CD4-positive, alpha-beta T cell (primary cell): Measurements from ENCODE around the gene SPSB3. TPM values are rescaled to one million over a fixed set of nuclear protein-coding genes. Genes with fewer than 3 reads are reported as not detected.
A peak's percentile ranks its signal among the peaks of the same experiment; 100 is the strongest.

Experiments used
- ATAC-seq: fragments of 200-7000 bp; cut with Tn5 transposase; one replicate; pipeline ENCODE4 v1.10.0; 2022; ENCODE audit warnings: mild to moderate bottlenecking; ENCODE audit not compliant: poor library complexity
- CTCF ChIA-PET: fragments of 350-600 bp; sonication (Branson Sonifier 250); formaldehyde crosslinking; loops from one replicate; lab custom pipeline; 2021; ENCODE audit warnings: antibody characterized with exemption, inconsistent platforms; lab: Charles Lee
- POLR2A ChIA-PET: fragments of 350-600 bp; sonication (Branson Sonifier 250); formaldehyde crosslinking; loops from one replicate; lab custom pipeline; 2021; ENCODE audit warnings: antibody characterized with exemption, inconsistent platforms; lab: Charles Lee
- DNase-seq, 14 experiments: peaks; one replicate each; pipeline ENCODE4 v3.0.0-alpha.2; 2013 to 2020; ENCODE audit warnings: mixed read lengths in 2 of 14
- H3K27ac ChIP-seq, 2 donors: one replicate each; pipeline versions ENCODE4 v1.5.1 to v1.7.0; 2013; ENCODE audit warnings: low read length in 2 of 2, low read depth in 1 of 2, mild to moderate bottlenecking in 1 of 2
- H3K27me3 ChIP-seq, 2 experiments: 1 replicate in 1 of 2; 2 replicates in 1 of 2; pipeline versions ENCODE4 v1.6.1 to v1.7.0; 2013; ENCODE audit warnings: low read length in 2 of 2, control low read depth in 1 of 2, mild to moderate bottlenecking in 1 of 2, moderate library complexity in 1 of 2; ENCODE audit not compliant: insufficient read depth in 2 of 2, control insufficient read depth in 1 of 2
- H3K36me3 ChIP-seq: one replicate; pipeline ENCODE4 v1.6.1; 2013; ENCODE audit warnings: low read length, control low read depth; ENCODE audit not compliant: insufficient read depth
- H3K4me1 ChIP-seq: one replicate; pipeline ENCODE4 v1.6.1; 2013; ENCODE audit warnings: low read length, control low read depth; ENCODE audit not compliant: insufficient read depth
- H3K4me3 ChIP-seq: one replicate; pipeline ENCODE4 v1.5.1; 2013; ENCODE audit warnings: mild to moderate bottlenecking, low read length, moderate library complexity
- H3K9me3 ChIP-seq, 2 experiments: 1 replicate in 1 of 2; 2 replicates in 1 of 2; pipeline versions ENCODE4 v1.6.1 to v1.7.0; 2013; ENCODE audit warnings: low read length in 2 of 2, mild to moderate bottlenecking in 2 of 2, control low read depth in 1 of 2, moderate library complexity in 1 of 2; ENCODE audit not compliant: control insufficient read depth in 1 of 2, insufficient read depth in 1 of 2
- H3K27ac Mint-ChIP-seq: one replicate; pipeline ENCODE4 v1.8.0; 2020; ENCODE audit warnings: mixed read lengths
- H3K27me3 Mint-ChIP-seq: one replicate; pipeline ENCODE4 v1.8.0; 2021; ENCODE audit warnings: mixed read lengths
- H3K36me3 Mint-ChIP-seq: one replicate; pipeline ENCODE4 v1.8.0; 2021; ENCODE audit warnings: low read depth, mixed read lengths
- H3K4me1 Mint-ChIP-seq: one replicate; pipeline ENCODE4 v1.8.0; 2021; ENCODE audit warnings: low read depth, mixed read lengths
- H3K4me3 Mint-ChIP-seq: one replicate; pipeline ENCODE4 v1.8.0; 2020; ENCODE audit warnings: mild to moderate bottlenecking, mixed read lengths
- H3K9me3 Mint-ChIP-seq: one replicate; pipeline ENCODE4 v1.8.0; 2020; ENCODE audit warnings: mixed read lengths
- CTCF ChIP-seq: fragments of 200-600 bp; IDR thresholded peaks from one replicate; pipeline ENCODE4 v1.8.0; 2022; ENCODE audit warnings: antibody characterized with exemption, mild to moderate bottlenecking
- intact Hi-C, 2 experiments: fragments of 100-400 bp; cut with DNase I in 1 of 2; cut with micrococcal nuclease in 1 of 2; formaldehyde crosslinking; loops; one replicate each; pipeline versions ENCODE4 v1.15.1 to v1.9.0; 2023 to 2025; cut with DNase I, micrococcal nuclease
- total RNA-seq, 174 experiments: library from RNA in 2 of 174; stranded (reverse) in 2 of 174; gene quantifications; one replicate each; pipeline ENCODE4 v1.2.3 and lab custom pipeline; 2021 to 2026

Gene SPSB3
- total RNA-seq, 2 experiments from 2014 or later = 86.3 to 87.6 TPM

- Histone ChIP-seq H3K27me3 (no peaks in the 10 kb centered on the region), H3K36me3 (peaks cover 43% of the 10 kb centered on the region), H3K4me1 (peaks cover 51% of the 10 kb centered on the region), H3K9me3 (peaks cover 0 to 4% of the 10 kb centered on the region in 2 experiments), H3K27ac (no peak overlapping the region), H3K4me3 (no peak overlapping the region)
- TF ChIP-seq CTCF = no peak
- peak overlapping the region; percentile 54 for H3K4me3 Mint-ChIP-seq
- peaks cover 26% of the 10 kb centered on the region for H3K36me3 Mint-ChIP-seq
- H3K27me3 Mint-ChIP-seq = no peaks in the 10 kb centered on the region
- ATAC-seq = no peak
- H3K27ac Mint-ChIP-seq = no peak overlapping the region
- H3K9me3 Mint-ChIP-seq = no peaks in the 10 kb centered on the region
- CTCF ChIA-PET = no interaction called here
- peak in 1 of 14 experiments; percentile 32 for DNase-seq
- intact Hi-C loops = loop anchor here in 1 of 2 experiments (10.0 kb wide), 1 partner anchor 368 kb away; the partner anchor contains the start of gene RAB26
- H3K4me1 Mint-ChIP-seq = peaks cover 18% of the 10 kb centered on the region
- POLR2A ChIA-PET = no interaction called here
Observed at GRCh38 chr16:1776672-1776955, 5.8 kb downstream of the SPSB3 start.

- Mint-ChIP-seq H3K4me3 (peak overlapping the region; percentile 54), H3K36me3 (peaks cover 21% of the 10 kb centered on the region), H3K27ac (no peak overlapping the region), H3K27me3 (no peaks in the 10 kb centered on the region), H3K9me3 (no peaks in the 10 kb centered on the region), H3K4me1 (peaks cover 12% of the 10 kb centered on the region)
- DNase-seq = peak in 1 of 14 experiments; percentile 31
- peaks cover 43% of the 10 kb centered on the region for H3K36me3 ChIP-seq
- CTCF ChIA-PET = interaction anchor here (0.6 kb wide), 1 partner anchor 355 kb away, joined by 3 read pairs; no protein-coding TSS in a partner anchor
- no peak overlapping the region for H3K27ac ChIP-seq
- ATAC-seq = no peak
- TF ChIP-seq CTCF = no peak
- POLR2A ChIA-PET = interaction anchor here (1.2 kb wide), 1 partner anchor 13 kb away, joined by 3 read pairs; no protein-coding TSS in a partner anchor
- peaks cover 46% of the 10 kb centered on the region for H3K4me1 ChIP-seq
- H3K27me3 ChIP-seq = no peaks in the 10 kb centered on the region
- peaks cover 0 to 4% of the 10 kb centered on the region in 2 experiments for H3K9me3 ChIP-seq
- intact Hi-C loops = loop anchor here in 1 of 2 experiments (10.0 kb wide), 1 partner anchor 369 kb away; the partner anchor contains the start of gene RAB26
- no peak overlapping the region for H3K4me3 ChIP-seq
Observed at GRCh38 chr16:1775846-1776671, 6.3 kb downstream of the SPSB3 start.

GRCh38 chr16:1775006-1775845 is 7.1 kb downstream of the SPSB3 start:
- ChIA-PET POLR2A (interaction anchor here (1.2 kb wide), 1 partner anchor 14 kb away, joined by 3 read pairs; no protein-coding TSS in a partner anchor), CTCF (interaction anchor here (0.5 to 4.0 kb wide), 3 partner anchors 7 to 354 kb away, joined by 3 to 21 read pairs (median 5); partner anchors contain the start of genes NUBP2 and SPSB3)
- H3K4me3 Mint-ChIP-seq = peak overlapping the region; percentile 48

More at GRCh38 chr16:1775006-1775845, 7.1 kb downstream of the SPSB3 start:
- intact Hi-C loops = loop anchor here in 1 of 2 experiments (10.0 kb wide), 1 partner anchor 370 kb away; the partner anchor contains the start of gene RAB26
- Histone ChIP-seq H3K4me1 (peaks cover 47% of the 10 kb centered on the region), H3K4me3 (no peak overlapping the region), H3K27ac (no peak overlapping the region), H3K9me3 (peaks cover 0 to 4% of the 10 kb centered on the region in 2 experiments), H3K27me3 (no peaks in the 10 kb centered on the region), H3K36me3 (peaks cover 43% of the 10 kb centered on the region)
- H3K36me3 Mint-ChIP-seq = peaks cover 22% of the 10 kb centered on the region
- no peak for TF ChIP-seq CTCF
- H3K4me1 Mint-ChIP-seq = peaks cover 12% of the 10 kb centered on the region
- no peak overlapping the region for H3K27ac Mint-ChIP-seq
- no peaks in the 10 kb centered on the region for H3K9me3 Mint-ChIP-seq
- no peak for ATAC-seq
- peak in 1 of 14 experiments; percentile 34 for DNase-seq
- no peaks in the 10 kb centered on the region for H3K27me3 Mint-ChIP-seq
